GM18867 (cell line): ENCODE measurements around the gene ACOX2.

Source experiments
- ATAC-seq: cut with Tn5 transposase; IDR thresholded peaks from one replicate; pipeline ENCODE4 v1.9.1; 2021; ENCODE audit warnings: mild to moderate bottlenecking, moderate library complexity; ENCODE audit not compliant: unreplicated experiment

Gene ACOX2

GRCh38 chr3:58474967-58475578 is 61.9 kb downstream of the ACOX2 start:
- no peak for ATAC-seq

DNA sequence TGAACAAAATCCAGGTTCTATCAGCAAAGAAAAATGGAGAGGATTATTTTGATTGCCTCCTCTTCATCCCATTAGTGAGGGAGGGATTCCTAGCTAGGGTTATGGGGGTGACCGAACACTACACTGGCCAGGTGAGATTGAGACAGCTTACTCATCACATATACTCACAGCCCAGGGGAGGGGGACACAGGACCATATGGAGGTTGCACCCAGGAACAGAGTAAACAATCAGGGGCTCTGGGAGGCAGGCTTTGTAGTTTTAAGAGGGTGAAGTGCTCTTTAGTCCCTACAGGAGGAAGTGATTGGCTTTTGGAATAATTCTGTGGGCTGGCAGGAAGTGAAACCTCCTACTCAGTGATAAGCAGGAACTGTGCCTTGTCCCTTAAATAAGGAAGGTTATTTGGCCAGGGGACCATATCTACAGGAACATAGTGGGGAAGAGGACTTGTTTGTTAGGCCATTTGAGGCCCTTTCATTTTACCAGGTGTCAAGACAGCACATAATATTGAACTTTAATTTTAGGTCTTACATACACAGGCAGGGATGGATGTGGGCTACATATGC is 62.6 kb downstream of the ACOX2 start:
- no peak for ATAC-seq

- ATAC-seq, result no peak
Observed at GRCh38 chr3:58473275-58473674, 63.7 kb downstream of the ACOX2 start.

GRCh38 chr3:58471025-58471887 is 65.7 kb downstream of the ACOX2 start:
- ATAC-seq, result no peak

DNA sequence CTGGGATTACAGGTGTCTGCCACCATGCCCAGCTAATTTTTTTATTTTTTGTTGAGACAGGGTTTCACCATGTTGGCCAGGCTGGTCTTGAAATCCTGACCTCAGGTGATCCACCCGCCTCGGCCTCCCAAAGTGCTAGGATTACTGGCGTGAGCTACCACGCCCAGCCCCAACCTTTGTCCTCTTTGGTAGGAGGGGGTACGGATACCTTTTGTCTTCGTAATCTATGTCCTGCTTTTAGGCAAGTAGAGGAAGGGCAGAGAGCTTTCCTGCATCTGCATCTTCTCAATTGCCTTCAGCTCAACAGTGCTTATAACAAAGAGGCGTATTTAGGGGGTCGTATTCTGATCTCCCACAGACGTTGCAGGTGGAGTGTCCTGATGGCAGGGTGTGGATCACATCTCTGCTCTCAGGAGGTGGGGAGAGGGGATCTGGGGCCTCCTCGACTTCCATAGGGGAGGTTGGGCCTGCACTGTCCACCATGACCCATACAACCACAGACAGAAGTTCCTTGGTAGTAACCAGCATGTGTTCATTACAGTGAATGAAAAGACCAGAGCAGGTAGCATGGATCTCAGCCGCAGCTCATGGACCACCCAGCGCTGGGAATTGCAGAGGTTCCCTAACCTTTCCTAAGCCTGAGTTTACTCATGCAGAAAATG is 66.5 kb downstream of the ACOX2 start:
- ATAC-seq, result no peak

- no peak for ATAC-seq
Observed at GRCh38 chr3:58469096-58469495, 67.9 kb downstream of the ACOX2 start.

DNA sequence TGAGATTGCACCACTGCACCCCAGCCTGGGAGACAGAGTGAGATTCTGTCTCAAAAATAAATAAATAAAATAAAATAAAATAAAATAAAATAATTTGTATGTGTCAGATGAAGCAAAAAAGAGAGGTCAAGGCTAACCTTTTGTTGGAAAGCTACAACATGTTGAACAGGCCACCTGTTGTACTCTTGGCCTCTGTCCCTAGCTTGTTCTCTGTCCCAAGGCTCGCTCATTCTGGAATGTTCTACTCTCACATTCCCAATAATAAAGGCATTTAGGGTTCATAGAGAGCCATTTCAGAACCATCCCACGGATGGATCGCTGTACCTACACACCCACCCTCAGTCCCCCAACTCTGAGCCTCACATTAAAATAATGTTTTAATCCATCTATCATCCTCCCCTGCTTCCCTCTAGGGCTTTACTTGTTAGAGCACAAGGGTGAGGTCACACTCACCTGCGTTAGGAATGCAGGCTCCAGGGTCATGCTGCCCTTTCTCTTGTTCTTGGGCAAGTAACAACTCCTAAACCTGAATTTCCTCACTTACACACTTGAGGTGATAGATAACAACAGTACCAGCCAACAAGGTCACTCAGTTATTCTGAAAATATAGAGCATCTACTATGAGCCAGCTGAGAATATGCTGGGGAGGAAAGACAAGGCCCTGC is 70.0 kb downstream of the ACOX2 start:
- no peak for ATAC-seq

DNA sequence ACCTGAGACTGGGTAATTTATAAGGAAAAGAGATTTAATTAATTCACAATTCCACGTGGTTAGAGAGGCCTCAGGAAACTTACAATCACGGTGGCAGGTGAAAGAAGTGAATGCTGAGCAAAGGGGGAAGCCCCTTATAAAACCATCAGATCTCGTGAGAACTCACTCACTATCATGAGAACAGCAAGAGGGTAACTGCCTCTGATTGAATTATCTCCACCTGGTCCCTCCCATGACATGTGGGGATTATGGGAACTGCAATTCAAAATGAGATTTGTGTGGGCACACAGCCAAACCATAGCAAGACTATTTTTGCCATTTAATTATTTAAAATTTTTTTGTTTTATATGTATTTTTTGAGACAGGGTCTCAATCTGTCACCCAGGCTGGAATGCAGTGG is 72.1 kb downstream of the ACOX2 start:
- ATAC-seq, result no peak

DNA sequence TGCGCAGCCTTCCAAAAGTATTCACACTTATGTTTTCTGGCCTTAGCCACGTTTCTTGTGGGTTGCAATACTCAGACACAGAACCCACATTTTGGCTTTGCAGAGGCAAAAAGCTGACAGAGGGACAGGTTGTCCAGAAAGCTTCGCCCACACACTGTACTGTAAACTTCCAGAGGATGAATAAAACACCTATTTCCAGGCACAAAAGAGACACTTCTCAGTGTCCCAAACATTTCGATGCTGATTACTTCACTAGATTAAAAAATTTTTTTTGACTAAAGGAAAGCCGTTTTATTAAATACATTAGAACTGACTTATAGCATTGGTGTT is 73.1 kb downstream of the ACOX2 start:
- no peak for ATAC-seq

DNA sequence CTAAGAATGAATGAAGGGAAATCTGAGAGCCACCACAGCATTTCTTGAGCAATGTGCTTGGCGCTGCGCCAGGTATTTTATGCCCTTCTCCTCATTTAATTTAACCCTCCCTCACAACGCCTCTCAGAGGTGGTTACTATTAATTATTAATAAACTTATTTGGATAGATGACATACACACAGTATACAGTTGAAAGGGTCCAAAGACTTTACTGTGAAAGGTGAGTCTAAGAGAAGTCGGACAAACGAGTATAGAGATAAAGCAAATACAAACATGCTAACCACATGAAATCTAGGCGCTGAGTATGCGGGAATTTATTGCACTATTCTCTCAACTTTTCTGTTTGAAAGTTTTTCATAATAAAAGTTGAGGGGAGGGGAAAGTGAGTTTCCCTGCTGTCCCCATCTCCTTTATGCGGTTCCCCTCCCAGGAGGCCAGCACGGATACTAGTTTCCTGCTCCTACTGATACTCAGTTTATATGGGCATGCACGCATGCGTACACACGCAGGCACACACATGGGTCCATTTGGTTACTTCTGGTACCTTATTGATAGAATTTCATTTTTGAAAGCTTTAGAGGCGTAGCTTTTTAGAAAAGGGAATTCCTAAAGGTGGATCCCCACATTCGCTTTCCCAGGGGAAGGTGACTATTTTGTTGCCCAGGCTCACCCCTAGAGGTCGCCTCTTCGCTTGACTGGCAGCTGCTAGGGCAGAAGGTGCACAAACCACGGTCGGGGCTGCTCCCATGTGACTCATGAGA is 73.6 kb downstream of the ACOX2 start:
- peak; percentile 90 for ATAC-seq

DNA sequence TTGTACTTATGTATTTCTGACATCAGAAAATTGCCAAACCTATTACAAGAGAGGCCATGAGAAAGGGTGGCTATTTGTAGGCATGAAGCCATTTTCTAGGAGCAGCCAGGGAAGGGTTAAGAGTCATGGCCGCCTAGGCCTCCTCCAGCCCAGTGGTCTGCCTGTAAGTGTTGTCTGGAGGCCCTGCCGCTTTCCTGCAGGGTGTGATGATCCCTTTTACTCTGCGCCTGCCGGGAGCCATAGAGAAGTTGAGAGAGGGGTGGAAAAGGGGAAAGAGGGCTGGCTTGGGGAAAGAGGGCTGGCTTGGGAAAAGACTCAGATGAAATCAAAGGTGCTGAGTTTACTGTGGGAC is 74.2 kb downstream of the ACOX2 start:
- no peak for ATAC-seq

DNA sequence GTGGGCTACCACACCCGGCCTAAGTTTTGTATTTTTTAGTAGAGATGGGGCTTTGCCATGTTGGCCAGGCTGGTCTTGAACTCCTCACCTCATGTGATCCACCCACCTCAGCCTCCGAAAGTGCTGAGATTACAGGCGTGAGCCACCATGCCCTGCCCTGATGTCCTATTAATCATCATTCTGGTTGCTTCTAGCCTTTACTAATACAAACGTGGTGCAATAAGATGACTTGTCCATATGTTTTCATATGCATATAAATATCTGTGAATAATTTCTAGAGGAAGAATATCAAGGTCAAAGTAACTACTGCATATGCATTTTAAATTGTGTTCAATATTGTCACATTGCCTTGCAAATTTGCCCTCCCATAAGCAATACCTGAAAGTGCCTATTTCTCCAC is 77.8 kb downstream of the ACOX2 start:
- ATAC-seq, result no peak
